ENCODE measurements around the gene SWSAP1.
"Not testable (repeated sequence)": the region's sequence is repeated elsewhere in the genome, so short reads cannot be mapped to it uniquely, and the experiment has no call there.

The SWSAP1 gene

DNA sequence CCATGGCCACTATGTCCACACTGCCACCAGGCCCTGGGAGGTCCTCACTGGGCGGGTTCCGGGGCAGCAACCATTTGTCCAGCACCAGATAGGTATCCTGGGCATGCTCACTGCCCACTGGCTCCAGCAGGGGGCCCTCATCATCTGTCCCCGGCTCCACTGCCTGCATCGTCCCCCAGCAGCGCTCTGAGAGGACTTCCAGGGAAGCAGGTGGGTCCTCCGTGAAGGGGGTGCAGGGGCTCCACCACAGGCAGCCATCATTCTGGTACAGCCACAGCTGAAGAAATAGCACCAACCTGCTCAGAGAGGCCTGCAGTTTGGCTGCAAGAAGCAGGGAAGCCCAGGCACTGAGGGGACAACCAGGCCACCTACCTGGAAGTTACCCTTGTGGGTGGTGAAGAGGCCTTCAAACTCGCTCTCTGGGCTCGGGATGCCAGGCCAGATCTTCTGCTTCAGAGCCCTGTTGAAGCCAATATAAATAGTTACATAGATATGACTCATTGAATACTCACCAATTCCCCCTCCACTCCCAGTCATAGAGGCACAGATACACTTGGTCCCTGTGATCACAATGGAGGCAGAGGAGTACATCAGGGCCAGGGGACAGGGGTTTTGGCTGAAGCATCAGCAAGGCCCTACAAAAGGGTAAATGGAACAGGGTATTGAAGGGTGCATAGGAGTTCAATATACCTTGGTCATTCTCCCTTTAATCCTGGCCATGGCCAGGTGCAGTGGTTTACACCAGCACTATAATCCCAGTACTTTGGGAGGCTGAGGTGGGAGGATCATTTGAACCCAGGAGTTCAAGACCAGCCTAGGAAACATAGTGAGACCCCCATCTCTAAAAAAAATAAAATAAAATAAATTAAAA, 4.1 kb downstream of the SWSAP1 start:
- in situ Hi-C loops (cut with HindIII; ENCODE audit: low sequenced_read_pairs) = no loop called here

DNA sequence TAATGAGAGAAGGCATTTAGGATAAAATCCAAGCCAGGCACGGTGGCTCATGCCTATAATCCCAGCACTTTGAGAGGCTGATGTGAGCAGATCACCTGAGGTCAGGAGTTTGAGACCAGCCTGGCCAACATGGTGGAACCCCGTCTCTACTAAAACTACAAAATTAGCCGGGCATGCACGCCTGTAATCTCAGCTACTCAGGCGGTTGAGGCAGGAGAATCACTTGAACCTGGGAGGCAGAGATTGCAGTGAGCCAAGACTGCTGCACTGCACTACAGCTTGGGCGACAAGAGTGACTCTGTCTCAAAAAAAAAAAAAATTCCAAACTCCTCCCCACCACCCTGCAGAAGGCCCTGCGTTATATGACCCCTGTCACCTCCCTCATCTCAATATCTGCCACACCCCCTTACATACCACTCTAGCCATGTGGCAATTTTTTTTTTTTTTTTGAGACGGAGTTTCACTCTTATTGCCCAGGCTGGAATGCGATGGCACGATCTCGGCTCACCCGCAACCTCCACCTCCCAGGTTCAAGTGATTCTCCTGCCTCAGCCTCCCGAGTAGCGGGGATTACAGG, 4.9 kb downstream of the SWSAP1 start:
- in situ Hi-C loops (cut with HindIII; ENCODE audit: low sequenced_read_pairs) = not testable (repeated sequence)

DNA sequence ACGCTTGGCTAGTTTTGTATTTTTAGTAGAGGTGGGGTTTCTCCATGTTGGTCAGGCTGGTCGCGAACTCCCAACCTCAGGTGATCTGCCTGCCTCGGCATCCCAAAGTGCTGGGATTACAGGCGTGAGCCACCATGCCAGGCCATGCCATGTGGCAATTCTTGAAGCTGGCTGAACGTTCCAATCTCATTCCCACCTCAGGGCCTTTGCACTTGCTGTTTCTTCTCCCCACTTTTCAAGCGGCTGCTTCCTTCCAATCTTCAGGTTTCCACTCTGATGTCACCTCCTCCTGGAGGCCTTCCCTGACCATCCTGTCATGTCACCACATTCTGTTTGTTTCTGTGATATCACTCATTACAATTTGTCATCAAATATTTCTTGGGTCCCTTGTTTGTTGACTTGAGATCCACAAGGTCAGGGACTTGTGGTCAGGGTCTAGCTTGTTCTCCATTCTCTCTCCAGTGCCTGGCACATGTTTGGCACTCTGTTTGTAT, 5.4 kb downstream of the SWSAP1 start:
- in situ Hi-C loops (cut with HindIII; ENCODE audit: low sequenced_read_pairs) = no loop called here

DNA sequence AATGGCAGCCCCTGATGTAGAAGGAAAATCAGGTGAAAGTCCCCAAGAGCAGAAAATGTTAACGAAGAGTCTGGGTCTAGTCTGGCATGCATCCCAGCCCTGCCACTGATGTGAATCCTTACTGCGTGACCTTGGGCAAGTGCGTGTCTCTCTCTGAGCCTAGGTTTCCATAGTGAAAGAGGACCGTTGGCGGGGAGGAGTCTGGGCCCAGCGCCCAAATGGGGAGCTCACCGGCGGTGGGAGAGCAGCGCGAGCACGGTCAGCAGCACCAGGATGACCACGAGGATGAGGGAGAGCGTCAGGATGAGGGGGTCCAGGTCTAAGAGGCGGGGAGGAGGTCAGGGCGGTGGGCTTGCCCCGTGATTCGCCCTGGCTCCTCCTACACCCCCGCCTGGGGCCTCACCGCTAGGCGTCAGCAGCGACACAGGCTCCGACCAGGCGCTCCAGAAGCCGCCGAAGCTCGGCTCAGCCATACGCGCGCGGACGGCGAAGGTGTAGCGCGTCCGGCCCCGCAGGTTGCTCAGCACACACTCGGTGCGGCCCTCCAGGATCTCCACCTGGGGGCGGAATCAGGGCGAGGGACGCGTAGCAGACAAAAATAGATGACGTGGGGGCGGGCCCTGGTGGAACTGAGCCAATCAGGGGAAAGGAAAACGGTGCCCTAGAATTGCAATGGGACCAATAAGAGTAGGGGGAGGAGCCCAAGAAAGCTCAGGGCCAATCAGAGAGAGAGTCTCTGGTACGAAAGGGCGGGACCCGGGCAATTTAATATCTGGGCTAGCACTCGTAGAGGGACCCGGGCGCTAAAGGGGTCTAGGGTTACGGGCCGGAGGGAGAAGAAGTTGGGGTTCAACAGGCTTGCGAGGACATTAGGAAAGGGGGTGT, 6.4 kb downstream of the SWSAP1 start:
- in situ Hi-C loops (cut with HindIII; ENCODE audit: low sequenced_read_pairs) = no loop called here

DNA sequence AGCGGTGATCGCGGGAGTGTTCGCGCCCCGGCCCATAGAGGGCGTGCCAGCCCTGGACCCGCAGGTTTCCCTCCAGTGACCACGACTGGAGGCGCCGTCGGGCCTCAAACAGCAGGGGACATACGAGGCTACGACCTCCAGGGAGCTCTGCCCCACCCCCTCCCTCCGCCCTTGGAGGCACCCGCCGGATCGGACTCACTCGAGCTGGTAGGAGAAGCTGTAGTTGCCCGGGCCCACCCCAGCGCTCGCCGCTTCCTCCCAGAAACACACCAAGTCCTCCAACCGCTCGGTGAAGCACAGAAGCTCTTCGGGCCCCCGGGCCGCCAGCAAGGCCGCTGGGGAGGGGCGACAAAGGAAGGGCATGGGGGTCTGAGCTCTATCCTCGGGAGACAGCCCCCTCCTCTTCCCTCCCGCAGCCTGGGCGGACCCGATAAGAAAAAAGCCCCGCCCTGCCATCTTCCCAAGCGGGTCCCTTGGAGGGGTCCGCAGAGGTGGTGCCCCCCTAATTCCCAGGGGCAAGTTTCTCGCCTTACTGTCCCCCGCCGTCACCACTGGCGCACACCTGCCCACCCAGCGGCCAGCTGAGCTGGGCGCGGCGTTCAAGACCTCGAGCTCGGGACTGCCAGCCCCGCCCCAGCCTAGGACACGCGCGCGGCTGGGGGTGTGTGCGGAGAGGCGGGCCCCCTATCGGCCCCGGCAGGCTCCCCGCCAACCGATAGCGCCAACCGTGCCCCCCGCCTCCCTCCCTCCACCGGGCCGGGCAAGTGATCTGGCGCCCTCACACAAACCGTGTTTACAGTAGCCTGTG, 8.6 kb downstream of the SWSAP1 start:
- in situ Hi-C loops (cut with HindIII; ENCODE audit: low sequenced_read_pairs) = no loop called here

DNA sequence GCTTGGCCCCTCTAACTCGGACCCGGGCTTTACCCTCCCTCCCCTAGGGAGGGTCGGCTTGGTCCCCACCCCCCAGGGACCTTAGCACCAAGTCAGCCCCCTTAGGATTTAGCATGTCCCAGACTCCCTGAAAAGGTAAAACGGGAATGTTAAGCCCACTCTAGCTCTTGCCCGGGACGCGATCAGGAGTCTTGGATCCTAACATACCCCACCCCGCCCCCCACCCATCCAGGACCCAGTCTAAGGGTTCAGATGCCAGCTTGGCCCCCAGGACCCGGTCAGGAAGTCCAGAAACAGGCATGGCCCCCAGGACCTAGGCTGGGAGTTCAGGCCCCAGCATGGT, 9.2 kb downstream of the SWSAP1 start:
- in situ Hi-C loops (cut with HindIII; ENCODE audit: low sequenced_read_pairs) = no loop called here

DNA sequence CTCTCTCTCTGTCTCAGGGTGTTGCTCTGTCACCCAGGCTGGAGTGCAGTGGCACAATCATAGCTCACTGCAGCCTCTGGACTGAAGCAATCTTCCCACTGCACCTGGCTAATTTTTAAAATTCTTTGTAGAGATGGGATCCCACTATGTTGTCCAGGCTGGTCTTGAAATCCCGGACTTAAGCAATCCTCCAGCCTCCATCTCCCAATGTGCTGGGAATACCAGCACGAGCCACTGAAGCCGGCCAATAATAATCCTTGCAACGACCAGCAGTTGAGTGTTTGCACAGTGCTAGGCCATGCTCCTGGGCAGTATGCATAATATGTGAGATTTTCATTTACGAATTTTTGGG, 10.3 kb downstream of the SWSAP1 start:
- in situ Hi-C loops (cut with HindIII; ENCODE audit: low sequenced_read_pairs) = no loop called here

DNA sequence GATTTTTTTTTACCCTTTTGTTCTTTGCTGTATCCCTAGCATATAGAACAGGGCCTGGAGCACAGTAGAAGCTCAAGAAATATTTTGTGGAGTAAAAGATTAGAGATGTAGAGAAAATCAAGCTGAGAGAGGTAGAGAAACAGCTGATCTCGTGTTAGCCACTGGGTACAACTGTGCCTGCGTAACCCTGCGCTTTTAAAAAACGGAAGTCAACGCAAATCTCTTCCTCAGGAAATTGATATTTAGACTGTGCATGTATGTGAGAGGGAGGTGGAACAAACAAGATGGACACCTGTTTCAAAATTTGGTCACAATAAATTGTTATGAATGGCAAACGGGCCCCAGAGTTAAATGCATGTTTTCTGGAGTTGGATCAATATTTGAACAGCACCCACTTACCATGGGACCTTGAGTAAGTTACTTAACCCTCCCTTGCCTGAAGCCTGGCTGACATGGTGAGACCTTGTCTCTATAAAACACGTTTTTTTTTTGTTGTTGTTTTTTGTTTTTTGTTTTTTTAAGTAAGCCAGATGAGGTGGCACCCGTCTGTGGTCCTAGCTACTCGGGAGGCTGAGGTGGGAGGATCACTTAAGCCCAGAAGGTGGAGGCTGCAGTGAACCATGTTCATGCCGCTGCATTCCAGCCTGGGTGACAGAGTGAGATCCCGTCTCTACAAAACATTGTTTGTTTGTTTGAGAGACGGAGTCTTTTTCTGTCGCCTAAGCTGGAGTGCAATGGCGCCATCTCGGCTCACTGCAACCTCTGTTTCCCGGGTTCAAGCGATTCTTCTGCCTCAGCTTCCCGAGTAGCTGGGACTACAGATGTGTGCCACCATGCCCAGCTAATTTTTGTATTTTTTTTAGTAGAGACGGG, 12.9 kb downstream of the SWSAP1 start:
- in situ Hi-C loops (cut with HindIII; ENCODE audit: low sequenced_read_pairs) = no loop called here

DNA sequence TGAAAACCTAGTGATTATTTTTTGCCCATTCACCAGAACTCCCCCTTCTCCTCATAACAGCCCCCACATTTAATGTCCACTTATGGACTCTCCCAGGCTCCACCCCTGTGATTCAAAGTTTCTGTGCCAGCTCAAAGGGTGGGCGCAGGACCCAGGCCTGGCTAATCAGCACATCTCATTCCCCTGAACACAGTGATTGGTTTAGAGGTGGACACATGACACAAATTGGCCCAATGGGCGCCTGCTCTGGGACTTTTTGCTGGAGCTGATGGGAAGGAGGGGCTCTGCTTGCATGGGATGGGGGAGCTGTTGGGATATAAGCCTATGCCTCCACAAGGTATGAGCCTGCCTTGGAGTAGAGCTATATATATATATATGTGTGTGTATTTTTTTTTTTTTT, 15.9 kb downstream of the SWSAP1 start:
- in situ Hi-C loops (cut with HindIII; ENCODE audit: low sequenced_read_pairs) = no loop called here

DNA sequence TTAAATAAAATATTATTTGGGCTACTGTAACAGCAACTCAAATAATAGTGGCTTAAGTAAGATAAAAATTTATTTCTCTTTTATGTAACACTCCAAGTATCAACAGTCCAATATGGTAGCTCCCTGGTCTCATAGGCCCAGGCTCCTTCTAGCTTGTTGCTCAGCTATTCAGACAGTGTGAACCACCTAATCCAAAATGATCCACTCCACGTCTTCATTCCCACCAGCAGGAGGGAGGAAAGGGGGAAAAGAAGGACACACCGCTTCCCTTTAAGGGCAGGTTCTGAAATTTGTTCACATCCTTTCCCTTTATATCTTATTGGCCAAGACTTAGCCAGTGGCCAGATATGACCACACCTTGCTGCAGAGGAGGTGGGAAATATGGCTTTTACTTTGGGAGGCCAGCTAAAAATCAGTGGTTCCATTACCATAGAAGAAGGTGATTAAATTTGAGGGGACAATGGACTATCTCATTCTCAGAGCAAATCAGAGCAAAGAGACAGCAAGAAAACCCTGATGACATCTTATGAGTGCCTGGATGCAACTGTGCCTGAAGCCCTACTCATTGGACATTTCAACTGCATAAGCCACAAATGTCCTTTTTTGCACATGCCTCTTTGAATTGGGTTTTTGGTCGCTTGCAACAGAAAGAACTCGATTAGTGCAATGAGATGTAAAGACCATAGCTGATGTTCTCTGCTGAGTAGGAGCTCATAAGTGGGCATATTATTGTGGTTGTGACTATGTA, 16.6 kb downstream of the SWSAP1 start:
- in situ Hi-C loops (cut with HindIII; ENCODE audit: low sequenced_read_pairs) = no loop called here

DNA sequence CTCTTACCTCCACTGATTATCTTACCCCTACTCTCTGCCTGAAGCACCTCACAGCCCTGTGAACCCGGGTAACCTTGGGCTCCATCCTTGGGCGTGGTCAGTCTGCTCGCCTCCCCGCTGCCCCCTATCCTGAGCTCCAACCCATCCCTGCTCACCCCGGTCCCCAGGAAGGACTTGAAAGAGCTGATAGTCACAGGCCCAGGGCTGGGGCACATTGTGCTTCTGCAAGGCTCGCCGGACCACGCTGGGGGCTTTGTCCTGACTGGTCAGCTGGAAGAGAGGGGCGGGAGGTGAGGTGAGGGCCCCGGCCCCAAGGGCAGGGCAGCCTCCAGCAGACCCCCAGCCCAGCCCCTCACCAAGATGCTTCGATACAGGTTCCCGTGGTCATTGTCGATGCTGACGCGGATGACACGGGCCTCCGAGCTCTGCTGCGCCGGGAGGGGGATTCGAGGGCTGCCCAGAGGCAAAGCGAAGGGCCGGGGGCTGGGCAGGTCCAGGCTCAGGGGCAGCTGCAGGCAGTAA, 22.7 kb downstream of the SWSAP1 start:
- in situ Hi-C loops (cut with HindIII; ENCODE audit: low sequenced_read_pairs) = no loop called here

DNA sequence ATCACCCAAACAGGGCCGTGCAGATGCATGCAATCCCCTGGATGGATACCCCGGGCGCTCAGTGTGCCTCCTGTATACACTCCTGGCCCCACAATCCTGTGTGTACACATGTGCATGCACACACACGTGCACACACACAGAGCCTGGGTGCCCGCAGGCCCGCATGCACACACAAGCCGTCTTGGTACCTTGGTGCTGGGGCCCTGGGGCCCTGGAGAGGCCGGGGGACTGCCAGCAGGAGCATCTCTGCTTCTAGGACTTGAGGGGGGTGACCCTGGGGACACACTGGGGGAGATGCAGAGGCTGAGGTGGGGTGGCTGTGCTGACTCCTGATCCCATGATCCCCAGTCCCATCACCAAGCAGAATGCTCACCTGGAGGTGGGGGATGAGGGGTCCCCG, 25.2 kb downstream of the SWSAP1 start:
- in situ Hi-C loops (cut with HindIII; ENCODE audit: low sequenced_read_pairs) = no loop called here

DNA sequence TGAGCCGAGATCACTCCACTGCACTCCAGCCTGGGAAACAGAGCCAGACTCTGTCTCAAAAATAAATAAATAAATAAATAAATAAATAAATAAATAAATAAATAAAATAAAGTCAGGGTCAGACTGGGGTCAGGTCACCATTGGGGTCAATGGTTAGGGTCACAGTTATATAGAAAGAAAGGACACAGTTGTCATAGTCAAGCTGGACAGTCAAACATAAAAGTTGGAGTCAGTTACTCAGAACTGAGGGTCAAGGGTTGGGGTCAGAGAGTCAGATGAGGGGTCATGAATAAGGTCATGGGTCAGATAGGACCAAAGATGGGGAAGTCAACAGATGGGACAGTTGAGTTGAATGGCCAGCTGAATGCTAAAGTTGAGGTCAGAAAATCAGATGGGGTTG, 26.3 kb downstream of the SWSAP1 start:
- in situ Hi-C loops (cut with HindIII; ENCODE audit: low sequenced_read_pairs) = no loop called here

DNA sequence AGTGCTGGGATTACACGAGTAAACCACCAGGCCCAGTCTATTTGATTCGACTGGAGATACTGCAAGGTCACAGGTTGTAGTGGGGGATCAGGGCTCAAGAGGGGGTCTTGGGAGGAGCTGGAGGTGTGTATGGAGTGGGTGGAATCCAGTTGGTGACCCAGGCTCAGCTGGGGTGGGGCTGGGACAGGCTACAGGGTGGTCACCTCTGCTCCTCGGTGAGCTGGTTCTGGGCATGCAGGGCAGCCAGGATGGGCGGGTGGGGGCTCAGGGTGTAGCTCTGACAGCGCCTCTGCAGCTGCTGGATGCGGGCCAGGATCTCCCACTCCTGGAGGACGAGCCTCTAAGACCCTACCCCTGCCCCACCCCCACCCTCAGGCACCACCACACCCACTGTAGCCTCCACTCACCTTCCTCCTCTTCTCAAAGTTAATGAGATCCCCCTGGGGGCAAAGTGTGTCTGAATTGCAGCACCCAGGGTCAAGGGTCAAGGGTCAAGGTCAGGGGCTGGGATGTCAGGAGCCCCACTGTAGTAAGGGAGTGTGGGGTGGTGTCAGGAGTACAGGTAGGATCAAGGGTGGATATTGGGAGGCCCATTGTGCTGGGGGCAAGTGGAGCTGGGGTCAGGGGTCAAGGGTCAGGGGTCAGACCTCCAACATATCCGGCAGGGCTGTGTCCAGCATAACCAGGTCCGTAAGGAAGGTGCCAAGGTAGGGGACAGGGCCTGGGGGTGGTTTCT, 27.5 kb downstream of the SWSAP1 start:
- in situ Hi-C loops (cut with HindIII; ENCODE audit: low sequenced_read_pairs) = no loop called here

DNA sequence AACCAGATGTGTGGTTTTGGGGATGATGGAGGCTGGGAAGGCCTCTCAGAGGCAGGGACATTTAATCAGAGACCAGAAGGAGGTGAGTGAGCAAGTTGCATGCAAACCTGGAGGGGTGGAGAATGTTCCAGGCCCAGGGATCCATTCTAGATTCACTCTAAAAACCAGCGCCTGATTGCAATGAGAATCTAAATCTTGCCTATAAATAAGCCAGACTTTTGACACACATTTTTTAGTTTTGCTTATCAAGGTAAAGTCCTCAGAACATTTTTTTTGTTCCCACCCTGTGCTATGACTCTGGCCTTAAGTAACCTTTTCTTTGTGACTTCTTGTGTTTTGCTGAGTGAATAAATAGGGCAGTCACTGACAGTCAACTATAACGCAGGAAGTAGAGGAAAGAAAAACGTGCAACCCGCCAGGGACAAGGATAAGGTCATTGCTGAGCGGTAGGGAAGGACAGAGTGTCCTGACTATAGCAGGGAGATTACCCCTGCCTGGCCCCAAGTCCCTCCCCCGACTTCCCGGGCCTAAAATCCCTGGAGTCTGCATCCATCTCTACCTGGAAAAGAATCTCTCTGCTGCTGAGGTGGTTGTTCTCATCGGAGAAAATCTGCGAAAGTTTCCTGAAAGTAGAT, 30.2 kb downstream of the SWSAP1 start:
- in situ Hi-C loops (cut with HindIII; ENCODE audit: low sequenced_read_pairs) = no loop called here

DNA sequence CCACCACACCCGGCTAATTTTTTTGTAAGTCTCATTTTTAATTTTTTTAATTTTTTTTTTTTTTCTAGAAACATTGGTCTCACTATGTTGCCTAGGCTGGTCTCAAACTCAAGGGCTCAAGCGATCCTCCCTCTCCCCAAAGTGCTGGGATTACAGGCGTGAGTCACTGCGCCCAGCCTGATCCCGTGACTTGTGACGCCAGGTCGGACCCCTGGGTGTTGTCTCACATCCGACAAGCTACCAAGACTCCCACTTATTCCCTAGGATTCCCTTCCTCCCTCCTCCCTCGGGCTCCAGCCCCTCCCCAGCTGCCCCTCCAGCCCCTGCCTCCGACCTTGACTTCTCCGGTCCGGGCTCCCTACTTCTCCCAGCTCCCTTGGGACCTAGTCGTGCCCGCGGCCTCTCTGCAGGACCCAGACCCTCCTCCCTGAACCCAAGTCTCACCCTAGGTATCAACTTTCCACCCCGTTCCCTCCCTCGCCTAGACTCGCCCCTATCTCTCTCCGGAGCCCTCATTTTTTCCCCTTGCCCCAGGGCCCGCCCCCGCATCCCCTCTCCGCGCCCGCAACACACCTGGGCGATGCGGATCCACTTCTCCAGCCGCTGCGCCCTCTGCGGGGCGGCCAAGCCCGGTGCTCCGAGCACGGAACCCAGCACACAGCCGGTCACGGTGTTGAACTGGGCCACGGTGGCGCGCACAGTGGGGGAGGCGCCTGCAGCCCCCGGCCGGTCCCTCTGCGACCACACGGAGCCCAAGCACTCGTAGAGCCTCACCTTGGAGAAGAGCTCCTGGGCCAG, 31.6 kb downstream of the SWSAP1 start:
- in situ Hi-C loops (cut with HindIII; ENCODE audit: low sequenced_read_pairs) = no loop called here

DNA sequence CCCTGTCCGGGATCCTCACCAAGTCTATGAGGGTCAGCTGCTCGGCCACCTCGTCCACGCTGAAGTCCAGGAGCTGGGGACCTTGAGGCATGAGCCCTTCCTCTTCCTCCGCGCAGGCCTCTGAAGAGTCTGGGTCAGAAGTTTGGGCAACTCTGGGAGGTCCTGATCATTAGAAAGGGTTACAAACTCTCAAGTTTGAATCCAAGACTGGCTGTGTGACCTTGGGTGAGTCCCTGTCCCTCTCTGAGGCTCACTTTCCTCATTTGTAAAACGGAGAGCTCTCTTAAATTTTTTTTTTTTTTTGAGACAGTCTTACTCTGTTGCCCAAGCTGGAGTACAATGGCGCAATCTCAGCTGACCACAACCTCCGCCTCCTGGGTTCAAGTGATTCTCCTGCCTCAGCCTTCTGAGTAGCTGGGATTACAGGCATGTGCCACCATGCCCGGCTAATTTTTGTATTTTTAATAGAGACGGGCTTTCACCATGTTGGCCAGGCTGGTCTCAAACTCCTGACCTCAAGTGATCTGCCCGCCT, 32.3 kb downstream of the SWSAP1 start:
- in situ Hi-C loops (cut with HindIII; ENCODE audit: low sequenced_read_pairs) = not testable (repeated sequence)

Data from DLD1 (cell line).